Lower leg skin (tissue), 3 donors: ENCODE data around the gene MS4A5.

Source experiments
- POLR2A ChIP-seq, 2 donors: fragments of 450-650 bp; IDR thresholded peaks; one replicate each; pipeline ENCODE4 v1.6.1; 2016 to 2017; ENCODE audit warnings: antibody characterized with exemption in 2 of 2, mild to moderate bottlenecking in 1 of 2, moderate library complexity in 1 of 2
- TF ChIP-seq, protein P1 (sequence below), 3 donors: fragments of 450-650 bp; IDR thresholded peaks; one replicate each; pipeline ENCODE4 v1.5.1; 2016; ENCODE audit warnings: antibody characterized with exemption in 3 of 3, mild to moderate bottlenecking in 3 of 3, moderate library complexity in 2 of 3

DNA sequence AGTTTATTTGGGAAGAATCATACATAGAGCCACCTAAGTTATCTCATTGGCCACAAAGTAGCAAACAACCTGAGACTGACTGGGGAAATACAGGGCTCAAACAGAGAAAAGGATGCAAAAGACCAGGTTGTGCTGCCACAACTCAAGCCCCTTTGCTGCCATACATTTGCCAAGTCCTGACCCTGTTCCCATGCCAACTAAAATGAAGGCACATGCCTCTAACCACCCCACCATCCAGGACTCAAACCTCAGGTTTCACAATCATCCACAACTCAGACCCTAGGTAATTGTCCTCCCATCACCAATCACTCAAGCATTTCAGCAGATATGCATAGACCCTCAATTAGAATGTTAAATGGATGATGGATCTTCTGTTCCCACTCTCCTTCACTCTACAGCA, 24.8 kb downstream of the MS4A5 start:
- TF ChIP-seq, protein P1, sequence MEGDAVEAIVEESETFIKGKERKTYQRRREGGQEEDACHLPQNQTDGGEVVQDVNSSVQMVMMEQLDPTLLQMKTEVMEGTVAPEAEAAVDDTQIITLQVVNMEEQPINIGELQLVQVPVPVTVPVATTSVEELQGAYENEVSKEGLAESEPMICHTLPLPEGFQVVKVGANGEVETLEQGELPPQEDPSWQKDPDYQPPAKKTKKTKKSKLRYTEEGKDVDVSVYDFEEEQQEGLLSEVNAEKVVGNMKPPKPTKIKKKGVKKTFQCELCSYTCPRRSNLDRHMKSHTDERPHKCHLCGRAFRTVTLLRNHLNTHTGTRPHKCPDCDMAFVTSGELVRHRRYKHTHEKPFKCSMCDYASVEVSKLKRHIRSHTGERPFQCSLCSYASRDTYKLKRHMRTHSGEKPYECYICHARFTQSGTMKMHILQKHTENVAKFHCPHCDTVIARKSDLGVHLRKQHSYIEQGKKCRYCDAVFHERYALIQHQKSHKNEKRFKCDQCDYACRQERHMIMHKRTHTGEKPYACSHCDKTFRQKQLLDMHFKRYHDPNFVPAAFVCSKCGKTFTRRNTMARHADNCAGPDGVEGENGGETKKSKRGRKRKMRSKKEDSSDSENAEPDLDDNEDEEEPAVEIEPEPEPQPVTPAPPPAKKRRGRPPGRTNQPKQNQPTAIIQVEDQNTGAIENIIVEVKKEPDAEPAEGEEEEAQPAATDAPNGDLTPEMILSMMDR (IDR thresholded peaks at IDR 0.05), result no peak
- no peak for TF ChIP-seq POLR2A (IDR thresholded peaks at IDR 0.05)
